ENCODE measurements around the gene PDE1A.

GRCh38 chr2:182445391-182445965 is 18.6 kb upstream of the PDE1A start:
- TF ChIP-seq POLR2A (IDR thresholded peaks at IDR 0.05) (no peak), POLR2AphosphoS5 (IDR thresholded peaks at IDR 0.05) (no peak)
- TF ChIP-seq, protein P1, sequence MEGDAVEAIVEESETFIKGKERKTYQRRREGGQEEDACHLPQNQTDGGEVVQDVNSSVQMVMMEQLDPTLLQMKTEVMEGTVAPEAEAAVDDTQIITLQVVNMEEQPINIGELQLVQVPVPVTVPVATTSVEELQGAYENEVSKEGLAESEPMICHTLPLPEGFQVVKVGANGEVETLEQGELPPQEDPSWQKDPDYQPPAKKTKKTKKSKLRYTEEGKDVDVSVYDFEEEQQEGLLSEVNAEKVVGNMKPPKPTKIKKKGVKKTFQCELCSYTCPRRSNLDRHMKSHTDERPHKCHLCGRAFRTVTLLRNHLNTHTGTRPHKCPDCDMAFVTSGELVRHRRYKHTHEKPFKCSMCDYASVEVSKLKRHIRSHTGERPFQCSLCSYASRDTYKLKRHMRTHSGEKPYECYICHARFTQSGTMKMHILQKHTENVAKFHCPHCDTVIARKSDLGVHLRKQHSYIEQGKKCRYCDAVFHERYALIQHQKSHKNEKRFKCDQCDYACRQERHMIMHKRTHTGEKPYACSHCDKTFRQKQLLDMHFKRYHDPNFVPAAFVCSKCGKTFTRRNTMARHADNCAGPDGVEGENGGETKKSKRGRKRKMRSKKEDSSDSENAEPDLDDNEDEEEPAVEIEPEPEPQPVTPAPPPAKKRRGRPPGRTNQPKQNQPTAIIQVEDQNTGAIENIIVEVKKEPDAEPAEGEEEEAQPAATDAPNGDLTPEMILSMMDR (IDR thresholded peaks at IDR 0.05) = no peak

Data from breast epithelium (tissue), 3 donors.